GM18502 (cell line): ENCODE data around the gene NTRK2.

Experiments used
- ATAC-seq: cut with Tn5 transposase; IDR thresholded peaks from one replicate; pipeline ENCODE4 v1.9.1; 2021; ENCODE audit warnings: mild to moderate bottlenecking; ENCODE audit not compliant: unreplicated experiment, poor library complexity

NTRK2 gene

GRCh38 chr9:84772511-84772910 lies 103.0 kb downstream of the NTRK2 start:
- ATAC-seq, result no peak

- no peak for ATAC-seq
Measured at GRCh38 chr9:84773022-84773421, 103.5 kb downstream of the NTRK2 start.

GRCh38 chr9:84775056-84775643 lies 105.6 kb downstream of the NTRK2 start:
- ATAC-seq, result no peak

GRCh38 chr9:84778570-84778969 lies 109.0 kb downstream of the NTRK2 start:
- no peak for ATAC-seq

GRCh38 chr9:84779883-84780282 lies 110.4 kb downstream of the NTRK2 start:
- ATAC-seq, result no peak

- ATAC-seq, result no peak
Measured at GRCh38 chr9:84780385-84780784, 110.9 kb downstream of the NTRK2 start.

- no peak for ATAC-seq
Measured at GRCh38 chr9:84781458-84781857, 111.9 kb downstream of the NTRK2 start.

- no peak for ATAC-seq
Measured at GRCh38 chr9:84781931-84782866, 112.7 kb downstream of the NTRK2 start.

- ATAC-seq, result no peak
Measured at GRCh38 chr9:84785792-84786547, 116.4 kb downstream of the NTRK2 start.

GRCh38 chr9:84788803-84789462 lies 119.4 kb downstream of the NTRK2 start:
- no peak for ATAC-seq

GRCh38 chr9:84789463-84789830 lies 119.9 kb downstream of the NTRK2 start:
- no peak for ATAC-seq

GRCh38 chr9:84791643-84792042 lies 122.1 kb downstream of the NTRK2 start:
- ATAC-seq, result no peak

GRCh38 chr9:84793251-84793650 lies 123.7 kb downstream of the NTRK2 start:
- no peak for ATAC-seq

- ATAC-seq, result no peak
Measured at GRCh38 chr9:84794981-84795637, 125.6 kb downstream of the NTRK2 start.

GRCh38 chr9:84796404-84796803 lies 126.9 kb downstream of the NTRK2 start:
- ATAC-seq, result no peak

GRCh38 chr9:84799251-84799650 lies 129.7 kb downstream of the NTRK2 start:
- ATAC-seq, result no peak

- no peak for ATAC-seq
Measured at GRCh38 chr9:84804951-84805694, 135.6 kb downstream of the NTRK2 start.

- no peak for ATAC-seq
Measured at GRCh38 chr9:84807431-84807830, 137.9 kb downstream of the NTRK2 start.

- ATAC-seq, result no peak
Measured at GRCh38 chr9:84807870-84808390, 138.4 kb downstream of the NTRK2 start.
